ENCODE measurements around the gene GTF3A.

Gene GTF3A

GRCh38 chr13:27379694-27380641 is 44.5 kb upstream of the GTF3A start:
- Histone ChIP-seq H3K27ac (replicated peaks; ENCODE audit: low read length) (no peak overlapping the region), H2BK15ac (ENCODE audit: low read length) (no peak overlapping the region), H4K91ac (ENCODE audit: low read depth, low read length, poor library complexity) (no peak overlapping the region), H3K4me2 (ENCODE audit: insufficient read depth, low read length, poor library complexity, severe bottlenecking) (no peak overlapping the region), H2BK120ac (ENCODE audit: low read depth, low read length) (no peak overlapping the region), H2BK12ac (ENCODE audit: low read length) (no peak overlapping the region), H3K79me1 (ENCODE audit: low read depth, low read length) (no peaks in the 10 kb centered on the region), H3K36me3 (replicated peaks in 1 of 2; ENCODE audit: control insufficient read depth in 2 of 2, insufficient read depth in 2 of 2, low read length in 2 of 2) (no peaks in the 10 kb centered on the region), H2AK5ac (ENCODE audit: low read depth, low read length) (no peak overlapping the region), H3K27me3 (ENCODE audit: control insufficient read depth in 3 of 3, insufficient read depth in 3 of 3, low read depth in 1 of 3, low read length in 3 of 3) (peaks cover 0 to 6% (median 0%) of the 10 kb centered on the region in 3 experiments), H3K4ac (ENCODE audit: low read length) (no peak overlapping the region), H3K4me1 (ENCODE audit: control insufficient read depth in 2 of 2, insufficient read depth in 1 of 2, low read depth in 1 of 2, low read length in 2 of 2) (peaks cover 8% of the 10 kb centered on the region in 2 donors), H3K9me3 (replicated peaks in 1 of 2; ENCODE audit: control insufficient read depth in 2 of 2, insufficient read depth in 1 of 2, low read depth in 1 of 2, low read length in 2 of 2) (no peaks in the 10 kb centered on the region), H3K4me3 (ENCODE audit: low read length in 2 of 2) (no peak overlapping the region), H3K18ac (ENCODE audit: low read length) (no peak overlapping the region), H3K23ac (ENCODE audit: low read depth, low read length, poor library complexity) (no peak overlapping the region), H4K8ac (ENCODE audit: low read depth, low read length) (no peak overlapping the region), H3K14ac (ENCODE audit: low read length) (no peak overlapping the region), H3K9ac (ENCODE audit: low read depth, low read length, poor library complexity) (no peak overlapping the region), H2BK5ac (ENCODE audit: low read length) (no peak overlapping the region), H2AFZ (ENCODE audit: low read length) (peak overlapping the region; percentile 63)
- DNase-seq (ENCODE audit: low spot score): peak; percentile 69
- WGBS, 2 donors (ENCODE audit: extremely low coverage in 2 of 2, insufficient read length in 2 of 2, insufficient replicate concordance in 1 of 2): no CpG with 5 or more reads among the region's 14 CpGs

DNA sequence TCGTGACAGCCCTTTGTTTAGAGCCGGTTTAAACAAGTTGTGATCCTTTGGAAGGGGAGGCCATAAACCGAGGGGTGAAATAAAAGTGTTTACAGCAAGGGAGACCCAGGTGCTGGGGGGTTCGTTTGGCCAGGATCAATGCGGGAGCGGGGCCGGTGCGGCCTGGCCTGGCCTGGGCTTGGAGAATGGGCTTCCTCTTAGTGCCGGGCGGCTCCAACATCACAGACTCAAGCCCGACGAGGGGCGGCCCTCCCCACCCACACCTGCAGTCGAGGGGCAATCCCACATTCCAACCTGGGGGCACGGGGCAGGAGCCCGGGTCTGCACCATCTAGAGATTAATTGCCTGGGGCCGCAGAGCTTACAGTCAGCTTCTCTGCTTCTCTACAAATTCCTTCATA is 42.8 kb upstream of the GTF3A start:
- H2AK5ac ChIP-seq (ENCODE audit: low read depth, low read length): no peak overlapping the region
- H3K79me1 ChIP-seq (ENCODE audit: low read depth, low read length): no peaks in the 10 kb centered on the region
- H3K18ac ChIP-seq (ENCODE audit: low read length): no peak overlapping the region
- no peak overlapping the region for H2BK5ac ChIP-seq (ENCODE audit: low read length)
- no peak overlapping the region for H2BK120ac ChIP-seq (ENCODE audit: low read depth, low read length)
- H3K4me1 ChIP-seq (ENCODE audit: control insufficient read depth in 2 of 2, insufficient read depth in 1 of 2, low read depth in 1 of 2, low read length in 2 of 2): peaks cover 8% of the 10 kb centered on the region in 2 donors
- no peak overlapping the region for H3K9ac ChIP-seq (ENCODE audit: low read depth, low read length, poor library complexity)
- no peak overlapping the region for H3K27ac ChIP-seq (replicated peaks; ENCODE audit: low read length)
- no peak overlapping the region for H3K4me3 ChIP-seq (ENCODE audit: low read length in 2 of 2)
- H2BK12ac ChIP-seq (ENCODE audit: low read length): no peak overlapping the region
- H3K27me3 ChIP-seq (ENCODE audit: control insufficient read depth in 3 of 3, insufficient read depth in 3 of 3, low read depth in 1 of 3, low read length in 3 of 3): peaks cover 0 to 15% (median 0%) of the 10 kb centered on the region in 3 experiments
- WGBS, 2 donors (ENCODE audit: extremely low coverage in 2 of 2, insufficient read length in 2 of 2, insufficient replicate concordance in 1 of 2): no CpG with 5 or more reads among the region's 17 CpGs
- H4K8ac ChIP-seq (ENCODE audit: low read depth, low read length): no peak overlapping the region
- H4K91ac ChIP-seq (ENCODE audit: low read depth, low read length, poor library complexity): no peak overlapping the region
- no peak overlapping the region for H2BK15ac ChIP-seq (ENCODE audit: low read length)
- peak overlapping the region; percentile 80 for H2AFZ ChIP-seq (ENCODE audit: low read length)
- no peaks in the 10 kb centered on the region for H3K36me3 ChIP-seq (replicated peaks in 1 of 2; ENCODE audit: control insufficient read depth in 2 of 2, insufficient read depth in 2 of 2, low read length in 2 of 2)
- H3K4me2 ChIP-seq (ENCODE audit: insufficient read depth, low read length, poor library complexity, severe bottlenecking): no peak overlapping the region
- H3K14ac ChIP-seq (ENCODE audit: low read length): no peak overlapping the region
- H3K23ac ChIP-seq (ENCODE audit: low read depth, low read length, poor library complexity): no peak overlapping the region
- no peak for DNase-seq (ENCODE audit: low spot score)
- H3K4ac ChIP-seq (ENCODE audit: low read length): no peak overlapping the region
- no peaks in the 10 kb centered on the region for H3K9me3 ChIP-seq (replicated peaks in 1 of 2; ENCODE audit: control insufficient read depth in 2 of 2, insufficient read depth in 1 of 2, low read depth in 1 of 2, low read length in 2 of 2)

DNA sequence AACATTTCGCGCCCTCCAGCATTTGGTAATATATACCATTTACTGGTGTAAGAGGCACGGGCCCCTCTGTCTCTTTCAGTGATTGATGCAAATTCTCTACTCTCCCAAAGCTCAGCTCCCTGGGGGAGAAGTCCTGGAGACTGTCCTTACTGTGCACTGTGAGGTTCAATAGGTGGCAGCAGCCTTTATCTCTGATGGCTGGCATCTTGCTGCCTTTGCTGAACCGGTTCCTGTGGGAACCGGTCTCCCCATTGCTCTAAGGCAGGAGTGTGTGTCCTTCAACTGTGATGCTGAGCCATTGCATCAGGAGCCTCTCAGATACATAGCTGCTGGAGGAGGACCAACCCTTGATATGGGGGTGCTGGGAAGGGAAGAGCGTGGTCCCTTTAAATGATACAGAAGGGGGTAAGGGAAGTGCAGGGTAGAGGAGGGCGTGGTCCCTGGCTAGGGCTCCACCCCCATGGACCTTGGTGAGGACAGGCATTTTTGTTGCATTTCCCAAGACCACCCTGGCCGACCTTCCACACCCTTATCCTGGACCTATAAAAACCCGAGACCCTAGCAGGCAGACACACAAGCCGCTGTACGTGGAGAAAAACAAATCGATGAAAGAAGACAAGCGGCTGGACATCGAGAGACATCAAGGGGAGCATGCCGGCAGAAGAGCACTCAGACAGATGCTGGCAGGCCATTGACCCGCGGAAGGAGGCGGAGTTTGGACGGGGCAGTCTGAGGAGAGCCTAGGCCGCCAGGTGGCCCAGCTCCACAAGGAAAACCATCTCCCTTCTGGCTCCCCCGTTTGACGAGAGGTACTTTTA is 41.1 kb upstream of the GTF3A start:
- Histone ChIP-seq H2AFZ (ENCODE audit: low read length) (no peak overlapping the region), H3K18ac (ENCODE audit: low read length) (no peak overlapping the region), H2BK15ac (ENCODE audit: low read length) (no peak overlapping the region), H4K8ac (ENCODE audit: low read depth, low read length) (no peak overlapping the region), H3K36me3 (replicated peaks in 1 of 2; ENCODE audit: control insufficient read depth in 2 of 2, insufficient read depth in 2 of 2, low read length in 2 of 2) (no peaks in the 10 kb centered on the region), H2BK120ac (ENCODE audit: low read depth, low read length) (no peak overlapping the region), H3K4me2 (ENCODE audit: insufficient read depth, low read length, poor library complexity, severe bottlenecking) (no peak overlapping the region), H3K27me3 (ENCODE audit: control insufficient read depth in 3 of 3, insufficient read depth in 3 of 3, low read depth in 1 of 3, low read length in 3 of 3) (peaks cover 0 to 15% (median 2%) of the 10 kb centered on the region in 3 experiments), H4K91ac (ENCODE audit: low read depth, low read length, poor library complexity) (no peak overlapping the region), H3K4me1 (ENCODE audit: control insufficient read depth in 2 of 2, insufficient read depth in 1 of 2, low read depth in 1 of 2, low read length in 2 of 2) (peaks cover 8% of the 10 kb centered on the region in 2 donors), H3K27ac (replicated peaks; ENCODE audit: low read length) (no peak overlapping the region), H3K79me1 (ENCODE audit: low read depth, low read length) (no peaks in the 10 kb centered on the region), H3K4ac (ENCODE audit: low read length) (no peak overlapping the region), H3K4me3 (ENCODE audit: low read length in 2 of 2) (no peak overlapping the region), H3K14ac (ENCODE audit: low read length) (no peak overlapping the region), H3K23ac (ENCODE audit: low read depth, low read length, poor library complexity) (no peak overlapping the region), H2BK12ac (ENCODE audit: low read length) (no peak overlapping the region), H2AK5ac (ENCODE audit: low read depth, low read length) (no peak overlapping the region), H3K9ac (ENCODE audit: low read depth, low read length, poor library complexity) (no peak overlapping the region), H3K9me3 (replicated peaks in 1 of 2; ENCODE audit: control insufficient read depth in 2 of 2, insufficient read depth in 1 of 2, low read depth in 1 of 2, low read length in 2 of 2) (no peaks in the 10 kb centered on the region), H2BK5ac (ENCODE audit: low read length) (no peak overlapping the region)
- no CpG with 5 or more reads among the region's 22 CpGs for WGBS, 2 donors (ENCODE audit: extremely low coverage in 2 of 2, insufficient read length in 2 of 2, insufficient replicate concordance in 1 of 2)
- no peak for DNase-seq (ENCODE audit: low spot score)

DNA sequence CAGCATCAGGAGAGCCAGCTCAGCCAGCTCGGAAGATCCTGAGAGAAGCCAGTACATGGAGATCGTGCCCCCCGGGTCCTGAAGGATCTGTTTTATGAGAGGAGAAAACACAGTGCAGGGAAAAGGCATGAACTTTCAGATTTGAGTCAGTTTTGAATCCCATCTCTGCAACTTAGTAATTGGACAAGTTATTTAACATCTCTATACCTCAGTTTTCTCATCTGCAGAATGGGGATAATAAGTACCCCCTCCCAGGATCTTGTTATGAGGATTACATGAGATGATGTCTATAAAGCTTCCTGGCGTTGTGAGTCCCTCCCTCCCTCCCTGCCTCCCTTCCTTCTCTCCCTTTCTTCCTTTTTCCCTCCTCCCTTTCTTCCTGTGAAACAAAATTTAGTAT is 40.1 kb upstream of the GTF3A start:
- no peak overlapping the region for H2AFZ ChIP-seq (ENCODE audit: low read length)
- no peak overlapping the region for H3K4ac ChIP-seq (ENCODE audit: low read length)
- H3K9ac ChIP-seq (ENCODE audit: low read depth, low read length, poor library complexity): no peak overlapping the region
- H3K36me3 ChIP-seq (replicated peaks in 1 of 2; ENCODE audit: control insufficient read depth in 2 of 2, insufficient read depth in 2 of 2, low read length in 2 of 2): no peaks in the 10 kb centered on the region
- no peak overlapping the region for H3K4me3 ChIP-seq (ENCODE audit: low read length in 2 of 2)
- no peak overlapping the region for H2BK12ac ChIP-seq (ENCODE audit: low read length)
- H4K8ac ChIP-seq (ENCODE audit: low read depth, low read length): no peak overlapping the region
- H3K9me3 ChIP-seq (replicated peaks in 1 of 2; ENCODE audit: control insufficient read depth in 2 of 2, insufficient read depth in 1 of 2, low read depth in 1 of 2, low read length in 2 of 2): no peaks in the 10 kb centered on the region
- no peak overlapping the region for H2AK5ac ChIP-seq (ENCODE audit: low read depth, low read length)
- H4K91ac ChIP-seq (ENCODE audit: low read depth, low read length, poor library complexity): no peak overlapping the region
- WGBS, 2 donors (ENCODE audit: extremely low coverage in 2 of 2, insufficient read length in 2 of 2, insufficient replicate concordance in 1 of 2): no CpG with 5 or more reads among the region's 4 CpGs
- H3K4me1 ChIP-seq (ENCODE audit: control insufficient read depth in 2 of 2, insufficient read depth in 1 of 2, low read depth in 1 of 2, low read length in 2 of 2): peaks cover 8% of the 10 kb centered on the region in 2 donors
- no peak overlapping the region for H2BK15ac ChIP-seq (ENCODE audit: low read length)
- H3K23ac ChIP-seq (ENCODE audit: low read depth, low read length, poor library complexity): no peak overlapping the region
- H2BK5ac ChIP-seq (ENCODE audit: low read length): no peak overlapping the region
- no peak overlapping the region for H3K14ac ChIP-seq (ENCODE audit: low read length)
- H3K27ac ChIP-seq (replicated peaks; ENCODE audit: low read length): no peak overlapping the region
- no peak overlapping the region for H3K18ac ChIP-seq (ENCODE audit: low read length)
- no peak overlapping the region for H2BK120ac ChIP-seq (ENCODE audit: low read depth, low read length)
- DNase-seq (ENCODE audit: low spot score): no peak
- H3K27me3 ChIP-seq (ENCODE audit: control insufficient read depth in 3 of 3, insufficient read depth in 3 of 3, low read depth in 1 of 3, low read length in 3 of 3): peaks cover 0 to 15% (median 2%) of the 10 kb centered on the region in 3 experiments
- H3K4me2 ChIP-seq (ENCODE audit: insufficient read depth, low read length, poor library complexity, severe bottlenecking): no peak overlapping the region
- H3K79me1 ChIP-seq (ENCODE audit: low read depth, low read length): no peaks in the 10 kb centered on the region
